Endothelial cell of umbilical vein (primary cell): ENCODE data around the gene LRRC32. TPM values are rescaled to one million over a fixed set of nuclear protein-coding genes. Genes with fewer than 3 reads are reported as not detected.

Experiments used
- BruUV-seq: library from RNA; stranded (reverse); fragments of 400-500 nt; replicated peaks from 2 replicates; lab custom pipeline; 2021; lab: Mats Ljungman, UMichigan
- CTCF ChIA-PET: fragments of 300-600, 350-600 bp; sonication (Branson Sonifier 250); formaldehyde crosslinking; loops from one replicate; lab custom pipeline; 2021; ENCODE audit warnings: antibody characterized with exemption, inconsistent platforms; lab: Charles Lee
- POLR2A ChIA-PET: fragments of 300-600, 350-600 bp; sonication (Branson Sonifier 250); formaldehyde crosslinking; loops from one replicate; lab custom pipeline; 2021; ENCODE audit warnings: antibody characterized with exemption, inconsistent platforms; lab: Charles Lee
- DNase-seq: peaks from one replicate; pipeline ENCODE4 v3.0.0-alpha.2; 2011; ENCODE audit warnings: low read depth, low spot score
- FAIRE-seq: peaks from 2 replicates; lab custom pipeline; 2011; peaks lifted over from hg19 to GRCh38; lab: Jason Lieb, UNC
- H2AFZ ChIP-seq: 2 replicates; pipeline ENCODE4 v1.6.0; 2012; ENCODE audit warnings: low read depth, low read length, control low read depth, inconsistent platforms
- H3K27ac ChIP-seq: 2 replicates; pipeline ENCODE4 v1.5.1; 2011; ENCODE audit warnings: low read depth, mild to moderate bottlenecking, control low read depth, low read length, moderate library complexity; ENCODE audit not compliant: insufficient read depth
- H3K27me3 ChIP-seq, 2 experiments: 2 replicates each; pipeline versions ENCODE4 v1.6.0 to v1.6.1; 2011; ENCODE audit warnings: low read length in 2 of 2, mixed read lengths in 1 of 2; ENCODE audit not compliant: control insufficient read depth in 2 of 2, insufficient read depth in 2 of 2
- H3K36me3 ChIP-seq, 2 experiments: 2 replicates in 1 of 2; 3 replicates in 1 of 2; pipeline ENCODE4 v1.5.1; 2011; ENCODE audit warnings: low read length in 2 of 2, mild to moderate bottlenecking in 1 of 2, moderate library complexity in 1 of 2; ENCODE audit not compliant: control insufficient read depth in 2 of 2, insufficient read depth in 2 of 2; ENCODE audit errors: extremely low read depth in 1 of 2
- H3K4me1 ChIP-seq: 3 replicates; pipeline ENCODE4 v1.5.1; 2011; ENCODE audit warnings: mild to moderate bottlenecking, low read length; ENCODE audit not compliant: control insufficient read depth, insufficient read depth; ENCODE audit errors: extremely low read depth
- H3K4me2 ChIP-seq: 2 replicates; pipeline ENCODE4 v1.6.1; 2011; ENCODE audit warnings: low read length, control low read depth, mixed read lengths; ENCODE audit not compliant: insufficient read depth
- H3K4me3 ChIP-seq, 3 experiments: fragments of 200-600 bp in 1 of 3; sonication (generic), shearing (Covaris generic) in 1 of 3; replicated peaks in 1 of 3; 2 replicates each; pipeline ENCODE4 v1.5.1; 2011 to 2016; ENCODE audit warnings: control low read depth in 3 of 3, low read length in 3 of 3, mild to moderate bottlenecking in 2 of 3, inconsistent platforms in 1 of 3, low read depth in 1 of 3, moderate library complexity in 1 of 3; ENCODE audit not compliant: insufficient read depth in 1 of 3
- H3K79me2 ChIP-seq: 2 replicates; pipeline ENCODE4 v1.6.0; 2012; ENCODE audit warnings: low read length, inconsistent platforms; ENCODE audit not compliant: control insufficient read depth, insufficient read depth
- H3K9ac ChIP-seq: replicated peaks from 2 replicates; pipeline ENCODE3; 2011; ENCODE audit warnings: low read length, control low read depth; ENCODE audit not compliant: insufficient read depth; ENCODE audit errors: extremely low read depth
- H3K9me1 ChIP-seq: replicated peaks from 3 replicates; pipeline ENCODE4 v1.6.0; 2011; ENCODE audit warnings: mild to moderate bottlenecking, low read length; ENCODE audit not compliant: control insufficient read depth, insufficient read depth; ENCODE audit errors: extremely low read depth
- H3K9me3 ChIP-seq: replicated peaks from 2 replicates; pipeline ENCODE4 v1.5.1; 2012; ENCODE audit warnings: low read length, inconsistent platforms; ENCODE audit not compliant: control insufficient read depth, insufficient read depth
- H4K20me1 ChIP-seq: replicated peaks from 2 replicates; pipeline ENCODE3; 2011; ENCODE audit warnings: mild to moderate bottlenecking, low read length; ENCODE audit not compliant: control insufficient read depth, insufficient read depth; ENCODE audit errors: extremely low read depth
- CTCF ChIP-seq, 2 donors: IDR thresholded peaks; 1 replicate in 1 of 2; 2 replicates in 1 of 2; pipeline ENCODE4 v1.5.1; 2011; ENCODE audit warnings: low read length in 2 of 2, mild to moderate bottlenecking in 2 of 2, moderate library complexity in 2 of 2, control low read depth in 1 of 2, inconsistent platforms in 1 of 2, low read depth in 1 of 2; ENCODE audit not compliant: insufficient read depth in 1 of 2; ENCODE audit errors: extremely low read depth in 1 of 2
- EZH2 ChIP-seq: IDR thresholded peaks from 2 replicates; pipeline ENCODE4 v1.6.1; 2012; ENCODE audit warnings: borderline replicate concordance, low read depth, mild to moderate bottlenecking, moderate library complexity, low read length, inconsistent platforms; ENCODE audit not compliant: severe bottlenecking
- FOS ChIP-seq: IDR thresholded peaks from 2 replicates; pipeline ENCODE4 v1.6.1; 2011; ENCODE audit warnings: mild to moderate bottlenecking, low read length, moderate library complexity, borderline replicate concordance; ENCODE audit not compliant: insufficient read depth
- GATA2 ChIP-seq: IDR thresholded peaks from 2 replicates; pipeline ENCODE4 v1.7.0; 2011; ENCODE audit warnings: low read depth, mild to moderate bottlenecking, moderate library complexity, mixed read lengths, low read length; ENCODE audit not compliant: insufficient read length, insufficient read depth
- JUN ChIP-seq: IDR thresholded peaks from 2 replicates; pipeline ENCODE4 v1.6.1; 2011; ENCODE audit warnings: borderline replicate concordance, low read depth; ENCODE audit not compliant: insufficient read length, insufficient read depth
- MYC ChIP-seq: IDR thresholded peaks from one replicate; pipeline ENCODE4 v1.6.1; 2011; ENCODE audit warnings: mild to moderate bottlenecking, low read depth, low read length
- POLR2A ChIP-seq: IDR thresholded peaks from 2 replicates; pipeline ENCODE4 v1.6.1; 2012; ENCODE audit warnings: low read depth, mild to moderate bottlenecking, control low read depth, low read length
- POLR2AphosphoS5 ChIP-seq: IDR thresholded peaks from 2 replicates; pipeline ENCODE4 v1.6.1; 2012; ENCODE audit warnings: low read depth, mild to moderate bottlenecking, control low read depth, low read length, moderate library complexity; ENCODE audit not compliant: insufficient read depth
- dilution Hi-C: fragments of 300-500 bp; cut with MboI; formaldehyde crosslinking; loops from one replicate; pipeline ENCODE4 v1.15.0; 2019; ENCODE audit warnings: low sequenced_read_pairs; ENCODE audit not compliant: extremely low pct_ligation_motif_present
- intact Hi-C: fragments of 100-400 bp; cut with micrococcal nuclease; formaldehyde crosslinking; loops from one replicate; pipeline ENCODE4 v1.10.0; 2022
- polyA plus RNA-seq, 4 experiments: library from polyadenylated mRNA; depleted of rRNA in 3 of 4; stranded (reverse) in 3 of 4; unstranded in 1 of 4; fragments of >200 nt; gene quantifications; 2 replicates each; pipeline versions ENCODE4 v1.2.1 to v1.2.3, GENCODE V29; 2011 to 2012; ENCODE audit warnings: missing spikeins in 1 of 4
- total RNA-seq: library from RNA; stranded (reverse); gene quantifications from 2 replicates; pipeline ENCODE4 v1.2.3, GENCODE V29; 2021
- TF ChIP-seq, protein P1 (sequence below): IDR thresholded peaks from 2 replicates; pipeline ENCODE4 v1.6.1; 2011; ENCODE audit not compliant: insufficient read depth, insufficient read length

Gene LRRC32
- total and polyA plus RNA-seq, 2 donors (not counting 3 experiments of a cell fraction or from before 2014, with no cell fraction given): 77.2 to 117 TPM

GRCh38 chr11:76706667-76707066 lies 36.1 kb upstream of the LRRC32 start:
- TF ChIP-seq JUN: no peak
- TF ChIP-seq CTCF (IDR thresholded peaks at IDR 0.05; ENCODE audit: extremely low read depth in 1 of 2, insufficient read depth in 1 of 2, low read depth in 1 of 2, low read length in 2 of 2): no peak
- TF ChIP-seq EZH2: no peak
- TF ChIP-seq GATA2: no peak
- TF ChIP-seq MYC: no peak
- TF ChIP-seq FOS: no peak
- TF ChIP-seq, protein P1, sequence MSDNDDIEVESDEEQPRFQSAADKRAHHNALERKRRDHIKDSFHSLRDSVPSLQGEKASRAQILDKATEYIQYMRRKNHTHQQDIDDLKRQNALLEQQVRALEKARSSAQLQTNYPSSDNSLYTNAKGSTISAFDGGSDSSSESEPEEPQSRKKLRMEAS: no peak
- TF ChIP-seq POLR2AphosphoS5: no peak
- no peak for TF ChIP-seq POLR2A
- dilution Hi-C loops (no loop called here), intact Hi-C loops (no loop called here)
- Histone ChIP-seq H3K27me3 (no peaks in the 10 kb centered on the region), H2AFZ (no peak overlapping the region), H4K20me1 (no peaks in the 10 kb centered on the region), H3K36me3 (no peaks in the 10 kb centered on the region), H3K9me1 (no peaks in the 10 kb centered on the region), H3K4me3 (no peak overlapping the region), H3K27ac (no peak overlapping the region), H3K9ac (no peak overlapping the region), H3K9me3 (no peaks in the 10 kb centered on the region), H3K4me1 (peaks cover 2% of the 10 kb centered on the region), H3K79me2 (no peaks in the 10 kb centered on the region), H3K4me2 (no peak overlapping the region)
- no TSS peak for BruUV-seq
- FAIRE-seq: no peak
- no peak for DNase-seq
- POLR2A ChIA-PET: no interaction called here
- CTCF ChIA-PET: interaction anchor here (2.6 kb wide), 1 partner anchor 15 kb away, joined by 11 read pairs; no protein-coding TSS in a partner anchor
